Left ventricle myocardium superior (tissue), 1 donor: ENCODE results near the gene HYAL3. TPM values are rescaled to one million over a fixed set of nuclear protein-coding genes. Genes with fewer than 3 reads are reported as not detected.
"Not testable (repeated sequence)": the region's sequence is repeated elsewhere in the genome, so short reads cannot be mapped to it uniquely, and the experiment has no call there.

Experiments
- ATAC-seq: fragments of 200-7000 bp; cut with Tn5 transposase; one replicate; pipeline ENCODE4 v1.9.1; 2020; ENCODE audit warnings: mild to moderate bottlenecking, moderate library complexity
- DNase-seq: peaks from one replicate; pipeline ENCODE4 v3.0.0-alpha.2; 2020
- intact Hi-C: fragments of 100-400 bp; cut with micrococcal nuclease; formaldehyde crosslinking; loops from one replicate; pipeline ENCODE4 v1.11.0; 2022
- total RNA-seq: library from RNA; stranded (reverse); fragmentation: NEBNext Ultra II Directional; extraction: Animal tissue kit (Norgen Biotek cat#: 25700); gene quantifications from one replicate; pipeline ENCODE4 v1.2.1, GENCODE V29; 2021
- donor health status: DM: no; HTN: yes; CAD: no; lungs with severe emphysema.

HYAL3 gene
- total RNA-seq, 1 donor from 2014 or later = 0.92 TPM

- intact Hi-C loops = no loop called here
- ATAC-seq (no peak), DNase-seq (no peak)
Observed at GRCh38 chr3:50295553-50296431, 3.4 kb downstream of the HYAL3 start.

DNA sequence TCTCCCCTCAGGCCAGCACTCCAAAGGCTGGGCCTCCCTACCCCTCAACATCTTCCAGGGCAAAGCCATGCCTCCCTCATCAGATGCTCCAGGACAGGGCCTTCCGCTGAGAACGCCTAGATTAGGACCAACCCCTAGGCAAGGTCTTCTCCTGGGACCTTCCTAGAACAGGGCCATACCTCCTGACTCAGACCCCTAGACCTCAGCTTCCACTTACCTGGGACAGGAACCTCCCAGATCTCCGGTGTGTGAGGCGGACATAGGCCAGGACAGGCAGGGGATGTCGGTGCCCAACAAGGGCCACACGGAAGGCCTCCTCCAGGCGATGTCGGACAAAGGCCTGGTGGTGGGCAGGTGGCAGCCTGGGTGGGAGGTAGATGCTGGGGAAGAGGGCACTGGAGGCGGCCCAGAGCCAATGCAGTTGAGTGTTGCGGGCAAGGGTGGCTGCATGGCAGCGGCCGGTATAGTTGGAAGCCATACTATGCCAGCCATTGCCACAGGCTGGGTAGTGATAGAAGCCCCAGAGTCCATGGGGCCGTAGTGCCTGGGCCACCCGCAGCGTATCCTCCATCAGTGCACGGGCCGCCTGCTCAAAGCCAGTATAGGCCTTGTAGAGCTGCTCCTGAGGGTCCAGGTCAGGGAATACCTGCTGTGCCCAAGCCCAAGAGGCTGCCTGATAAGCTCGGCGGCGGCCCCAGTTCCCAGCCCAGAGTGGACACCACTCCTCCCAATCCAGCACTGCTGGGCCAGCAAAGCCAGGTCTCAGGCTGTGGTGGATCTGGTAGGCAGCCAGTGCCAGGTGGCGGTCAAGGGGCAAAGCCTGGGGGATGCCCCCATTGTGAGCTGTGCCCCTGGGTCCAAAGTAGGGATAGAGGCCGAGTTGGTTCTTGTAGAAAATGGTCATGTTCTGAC is 4.5 kb downstream of the HYAL3 start:
- DNase-seq = no peak
- intact Hi-C loops = no loop called here

DNA sequence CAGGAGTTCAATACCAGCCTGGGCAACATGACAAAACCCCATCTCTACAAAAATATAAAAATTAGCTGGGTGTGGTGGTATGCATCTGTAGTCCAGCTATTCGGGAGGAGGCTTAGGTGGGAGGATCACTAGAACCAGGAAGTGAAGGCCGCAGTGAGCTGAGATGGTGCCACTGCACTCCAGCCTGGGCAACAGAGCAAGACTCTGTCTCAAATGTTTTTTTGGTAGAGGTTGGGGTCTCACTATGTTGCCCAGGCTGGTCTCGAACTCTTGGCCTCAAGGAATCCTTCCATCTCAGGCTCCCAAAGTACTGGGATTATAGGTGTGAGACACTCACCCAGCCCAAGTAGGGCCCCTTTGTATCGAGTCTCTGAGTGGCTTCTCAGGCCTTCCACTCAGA is 5.1 kb downstream of the HYAL3 start:
- intact Hi-C loops = no loop called here
- DNase-seq = no peak
- ATAC-seq = no peak

More for the DNA sequence above, 4.5 kb downstream of the HYAL3 start:
- ATAC-seq = no peak

DNA sequence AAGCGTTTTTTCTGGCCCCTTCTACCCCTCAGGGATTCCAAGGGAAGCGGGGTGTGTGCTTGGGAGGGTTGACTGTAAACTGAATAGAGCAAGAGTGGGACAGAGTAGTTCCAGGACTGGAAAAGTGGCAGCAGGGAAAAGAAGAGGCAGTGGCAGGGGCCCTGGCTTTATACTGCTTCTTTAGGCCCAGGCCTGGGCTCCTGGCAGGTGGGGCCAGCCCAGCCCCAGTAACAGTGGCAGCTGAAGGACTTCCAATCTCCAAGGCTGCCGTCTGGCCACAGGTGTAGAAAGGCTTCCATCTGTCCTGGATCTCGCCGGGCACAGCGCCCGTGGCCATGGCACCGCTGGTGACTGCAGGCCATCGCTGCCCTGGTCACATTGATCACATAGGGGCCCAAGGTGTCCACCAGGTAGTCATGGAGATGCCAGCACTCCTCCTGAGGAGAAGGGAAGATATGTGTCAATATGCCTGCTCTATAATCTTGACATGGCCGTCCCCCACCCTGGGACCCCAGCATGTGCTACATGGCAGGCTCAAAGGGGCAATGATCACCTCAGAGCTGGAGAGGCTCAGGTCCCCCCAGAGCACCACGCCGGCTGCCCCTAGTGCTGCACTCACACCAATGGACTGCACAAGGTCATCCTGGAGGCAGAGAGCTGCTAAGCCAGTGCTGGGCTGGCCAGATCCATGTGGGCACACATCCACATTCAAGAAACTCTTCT is 6.0 kb downstream of the HYAL3 start:
- intact Hi-C loops = loop anchor here (2.0 kb wide), 1 partner anchor 18 kb away; no protein-coding TSS in a partner anchor
- ATAC-seq = no peak

DNA sequence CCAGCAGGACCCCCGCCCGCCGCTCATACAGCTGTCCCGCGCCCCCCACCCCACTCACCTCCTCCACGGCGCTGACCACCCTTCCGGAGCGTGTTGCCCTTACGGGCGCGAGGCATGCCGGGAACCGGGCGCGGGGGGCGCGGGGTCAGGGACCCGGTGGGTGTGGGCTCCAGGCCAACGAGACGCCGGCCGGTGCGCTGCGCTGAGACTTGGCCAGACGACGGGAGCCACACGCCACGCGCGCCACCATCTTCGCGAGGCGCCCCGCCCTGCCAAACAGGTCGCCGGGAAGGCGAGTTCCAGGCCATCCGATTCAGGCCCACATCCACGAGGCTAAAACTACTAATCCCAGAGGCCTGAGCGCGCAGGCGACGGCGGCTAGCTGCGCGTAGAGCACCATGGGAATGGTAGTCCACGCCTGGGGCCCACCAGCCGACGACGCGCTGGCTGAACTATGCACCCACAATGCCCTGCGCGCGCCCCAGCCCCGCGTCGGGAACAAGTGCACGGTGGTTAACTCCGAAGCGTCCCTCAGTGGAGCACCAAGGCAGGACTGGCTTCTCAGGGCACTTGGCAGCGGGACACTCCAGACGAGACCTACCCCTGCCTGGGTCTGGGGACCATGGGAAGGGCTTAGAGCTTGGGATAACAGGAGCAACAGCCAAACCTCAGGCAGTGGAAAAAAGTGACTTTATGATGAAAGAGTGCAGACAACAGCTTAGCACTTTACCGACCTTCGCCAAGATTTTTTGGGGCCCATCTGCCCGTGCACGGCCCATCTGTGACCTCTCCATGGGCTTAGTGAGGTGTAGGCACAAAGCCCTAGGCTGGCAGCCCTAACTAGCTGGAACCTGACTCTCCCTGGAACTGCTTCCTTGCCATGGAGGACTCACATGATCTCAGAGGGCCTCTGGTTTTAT is 6.8 kb downstream of the HYAL3 start, which contains the start of gene IFRD2:
Gene IFRD2 (minus strand): TSS at position 271 of the 920 bp plus-strand sequence. CDS start 155 bp downstream, at position 116.
- DNase-seq (peak; percentile 99), ATAC-seq (peak; percentile 94)
- intact Hi-C loops = loop anchor here (2.0 kb wide), 1 partner anchor 18 kb away; no protein-coding TSS in a partner anchor

More for the DNA sequence above, 6.0 kb downstream of the HYAL3 start:
- DNase-seq = no peak

DNA sequence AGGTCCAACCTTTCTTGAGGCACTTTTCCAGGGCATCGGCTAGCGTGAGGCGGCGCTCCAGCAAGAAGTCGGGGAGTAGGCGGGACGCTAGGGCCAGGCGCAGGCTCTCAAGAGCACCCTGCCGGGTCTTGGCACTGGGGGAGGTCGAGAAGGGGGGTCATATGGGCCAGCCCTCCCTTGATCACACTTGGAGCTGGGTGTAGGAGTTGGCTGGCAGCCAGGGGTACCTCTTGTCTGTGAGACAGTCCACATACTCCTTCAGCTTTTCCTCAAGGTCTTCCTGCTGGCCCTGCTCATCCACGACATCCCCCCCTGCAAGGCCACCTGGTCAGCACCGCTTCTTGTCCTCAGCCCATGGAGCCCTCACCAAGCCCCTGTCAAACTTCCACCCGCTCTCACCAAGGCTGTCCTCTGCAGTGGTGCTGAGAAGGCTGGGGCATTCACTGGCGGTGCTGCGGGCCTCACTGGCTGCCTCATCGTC is 9.0 kb downstream of the HYAL3 start:
- intact Hi-C loops = no loop called here
- DNase-seq (no peak), ATAC-seq (no peak)

GRCh38 chr3:50289130-50289529 is 10.1 kb downstream of the HYAL3 start:
- no peak for DNase-seq
- ATAC-seq = no peak
- intact Hi-C loops = no loop called here

GRCh38 chr3:50288387-50289007 is 10.7 kb downstream of the HYAL3 start:
- DNase-seq (no peak), ATAC-seq (no peak)
- intact Hi-C loops = no loop called here

GRCh38 chr3:50287262-50287661 is 11.9 kb downstream of the HYAL3 start:
- intact Hi-C loops = no loop called here
- peak; percentile 65 for ATAC-seq
- peak; percentile 82 for DNase-seq

DNA sequence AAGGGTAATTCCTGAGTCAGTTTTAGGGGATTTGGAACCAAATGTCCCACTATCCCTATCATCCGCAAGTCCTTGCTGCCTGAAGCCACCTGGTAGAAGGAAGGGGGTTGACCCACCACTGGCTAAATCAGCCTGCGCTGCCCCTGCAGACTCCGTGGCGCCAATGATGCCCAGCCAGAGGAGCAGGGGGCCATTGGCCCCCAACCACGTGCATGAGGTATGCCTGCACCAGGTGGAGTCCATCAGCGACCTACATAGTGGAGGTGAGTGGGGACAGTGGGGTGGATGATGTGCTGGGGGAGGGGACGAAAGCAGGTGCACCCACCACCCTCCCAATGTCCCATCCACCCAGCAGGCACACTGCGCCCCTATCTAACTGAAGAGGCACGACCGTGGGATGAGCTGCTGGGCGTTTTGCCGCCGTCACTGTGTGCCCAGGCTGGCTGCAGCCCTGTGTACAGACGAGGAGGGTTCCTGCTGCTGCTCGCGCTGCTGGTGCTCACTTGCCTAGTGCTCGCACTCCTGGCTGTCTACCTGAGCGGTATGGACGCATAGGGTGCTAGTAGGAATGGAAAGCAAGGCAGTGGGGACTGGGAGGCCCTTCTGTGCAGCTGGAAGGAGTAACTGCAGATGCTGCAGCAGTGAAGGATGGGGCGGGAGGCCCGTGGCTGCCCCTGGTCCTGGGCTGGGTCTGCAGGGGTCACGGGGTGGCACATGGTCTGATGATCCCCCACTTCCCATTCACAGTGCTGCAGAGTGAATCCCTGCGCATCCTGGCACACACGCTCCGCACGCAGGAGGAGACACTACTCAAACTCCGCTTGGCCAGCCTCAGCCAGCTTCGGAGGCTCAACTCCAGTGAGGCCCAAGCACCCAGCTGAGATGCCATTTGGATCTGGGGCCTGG is 12.6 kb downstream of the HYAL3 start:
- intact Hi-C loops = no loop called here
- ATAC-seq = peak; percentile 2
- no peak for DNase-seq

- intact Hi-C loops, ATAC-seq: not testable (repeated sequence)
Observed at GRCh38 chr3:50284121-50284520, 15.1 kb downstream of the HYAL3 start.

DNA sequence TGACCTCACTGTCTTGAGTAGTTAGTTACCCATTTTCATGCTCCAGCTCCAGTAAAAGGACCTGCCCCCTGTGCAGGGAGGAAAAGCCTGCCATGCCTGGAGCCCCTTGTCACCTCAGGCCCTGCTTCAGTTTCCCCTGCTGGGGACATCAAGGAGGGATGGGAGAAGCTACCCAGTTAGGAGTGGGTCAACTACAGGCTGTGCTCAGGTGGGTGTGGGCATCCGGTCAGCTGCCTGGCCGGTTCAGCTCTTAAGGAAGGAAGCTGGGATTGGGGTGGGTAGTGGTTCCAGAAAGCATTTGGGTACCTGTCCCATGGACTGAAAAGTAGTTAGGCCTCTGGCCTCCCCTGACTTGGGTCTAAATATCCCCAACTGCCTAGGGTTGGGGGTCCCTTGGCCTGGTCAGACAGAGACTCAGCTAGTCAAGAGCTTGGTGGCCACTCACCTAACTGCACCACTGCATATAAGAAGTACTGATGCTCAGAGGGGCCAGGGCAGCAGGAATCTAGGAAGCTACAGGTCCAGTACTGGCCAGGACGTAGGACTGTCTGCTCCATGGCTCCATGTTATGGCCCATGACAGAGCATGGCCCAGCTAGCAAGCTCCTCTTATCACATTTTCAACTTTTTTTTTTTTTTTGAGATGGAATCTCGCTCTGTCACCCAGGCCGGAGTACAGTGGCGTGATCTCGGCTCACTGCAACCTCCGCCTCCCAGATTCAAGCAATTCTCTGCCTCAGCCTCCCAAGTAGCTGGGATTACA is 19.8 kb downstream of the HYAL3 start:
- ATAC-seq (peak; percentile 39), DNase-seq (no peak)
- intact Hi-C loops = no loop called here

More at GRCh38 chr3:50284121-50284520, 15.1 kb downstream of the HYAL3 start:
- not testable (repeated sequence) for DNase-seq

- intact Hi-C loops = no loop called here
- ATAC-seq (peak; percentile 90), DNase-seq (peak; percentile 84)
Observed at GRCh38 chr3:50278880-50279224, 20.4 kb downstream of the HYAL3 start, which contains the start of gene LSMEM2. Gene LSMEM2, plus strand, starts transcription at chr3:50279087. Its CDS starts 27 bp downstream, at chr3:50279114.

DNA sequence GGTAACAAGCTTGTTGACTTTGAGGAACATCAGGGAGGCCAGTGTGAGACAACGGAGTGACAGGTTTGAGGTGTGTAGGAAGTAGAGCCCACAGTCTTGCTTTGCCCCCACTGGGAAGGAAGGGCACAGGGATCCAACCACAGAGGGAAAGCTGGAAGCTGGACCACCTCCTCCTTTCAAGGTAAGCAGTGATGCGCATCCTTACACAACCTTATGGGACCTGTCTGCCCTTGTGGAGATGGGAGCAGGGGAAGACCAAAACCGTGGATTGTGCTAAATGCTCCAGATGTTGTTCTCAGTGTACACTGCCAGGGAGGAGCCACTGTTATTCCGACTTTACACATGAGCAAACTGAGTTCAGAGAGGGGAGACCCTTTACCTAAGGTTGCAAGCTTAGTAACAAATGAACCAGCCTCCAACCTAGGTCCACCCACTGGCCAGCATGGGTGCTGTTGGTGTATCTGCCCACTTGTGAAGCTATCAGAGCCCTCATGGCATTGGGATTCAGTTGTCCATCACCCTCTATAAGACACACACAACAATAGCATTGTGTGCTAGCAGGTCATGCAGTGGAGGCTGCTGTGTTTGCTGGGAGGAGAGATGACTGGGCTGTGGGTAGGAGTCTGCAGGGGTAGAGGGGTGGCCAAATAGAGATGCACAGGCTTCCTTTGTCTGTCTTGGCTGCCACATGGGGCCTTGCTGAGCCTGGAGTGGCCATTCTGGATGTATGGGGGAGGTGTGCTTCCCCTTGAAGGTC is 20.9 kb downstream of the HYAL3 start:
- intact Hi-C loops = no loop called here
- peak; percentile 14 for ATAC-seq
- no peak for DNase-seq

GRCh38 chr3:50276762-50277101 is 22.5 kb downstream of the HYAL3 start:
- intact Hi-C loops = no loop called here
- no peak for ATAC-seq
- no peak for DNase-seq
